ENCODE results near the gene ARRB1. TPM values are rescaled to one million over a fixed set of nuclear protein-coding genes. Genes with fewer than 3 reads are reported as not detected.

ARRB1 gene
- total RNA-seq, 1 experiment from 2014 or later: 24.2 TPM

GRCh38 chr11:75320643-75321042 lies 30.8 kb downstream of the ARRB1 start:
- Histone ChIP-seq H3K79me2 (ENCODE audit: insufficient read depth, low read length) (peaks cover 4% of the 10 kb centered on the region; the same call in 1 of the 2 replicates), H3K9ac (ENCODE audit: low read length) (no peak overlapping the region), H3K36me3 (ENCODE audit: control insufficient read depth in 1 of 2, insufficient read depth in 2 of 2, low read length in 2 of 2) (no peaks in the 10 kb centered on the region), H3K27me3 (ENCODE audit: insufficient read depth, low read length) (no peaks in the 10 kb centered on the region), H3K9me2 (ENCODE audit: insufficient read depth) (no peaks in the 10 kb centered on the region), H3K27ac (ENCODE audit: low read depth, low read length) (no peak overlapping the region), H3K4me2 (ENCODE audit: low read length) (no peak overlapping the region), H3K4me1 (ENCODE audit: control insufficient read depth in 1 of 2, insufficient read depth in 2 of 2, low read length in 2 of 2) (peaks cover 8 to 25% of the 10 kb centered on the region in 2 experiments), H2AFZ (ENCODE audit: low read depth, low read length, poor library complexity, severe bottlenecking) (no peak overlapping the region), H3K4me3 (replicated peaks in 1 of 2; ENCODE audit: low read depth in 1 of 2, low read length in 2 of 2) (no peak overlapping the region), H3K9me3 (ENCODE audit: control insufficient read depth in 1 of 2, insufficient read depth in 1 of 2, low read depth in 1 of 2, low read length in 2 of 2) (no peaks in the 10 kb centered on the region), H4K20me1 (ENCODE audit: insufficient read depth) (no peaks in the 10 kb centered on the region)
- POLR2A ChIA-PET: no interaction called here
- intact Hi-C loops (cut with micrococcal nuclease): no loop called here
- RAD21 ChIA-PET (ENCODE audit: low non-redundant PET in 1 of 2, low total read pairs in 2 of 2, uncharacterized antibody in 2 of 2, unreplicated experiment in 2 of 2): no interaction called here
- DNase-seq (ENCODE audit: low read depth, low spot score) (no peak), ATAC-seq (no peak)
- CTCF ChIA-PET: no interaction called here
- BruUV-seq (replicated peaks): no TSS peak
- no peak for TF ChIP-seq EZH2 (IDR thresholded peaks at IDR 0.05)
- no peak for TF ChIP-seq SIN3A (IDR thresholded peaks at IDR 0.05; ENCODE audit: low read depth)
- TF ChIP-seq CBX3 (IDR thresholded peaks at IDR 0.05; ENCODE audit: low read depth): no peak
- no peak for TF ChIP-seq TCF7L2 (IDR thresholded peaks at IDR 0.05; ENCODE audit: borderline replicate concordance, extremely low read depth, insufficient read depth, insufficient read length)
- no peak for TF ChIP-seq YY1 (IDR thresholded peaks at IDR 0.05; ENCODE audit: extremely low read depth, insufficient replicate concordance, low read depth, low read length)

GRCh38 chr11:75320046-75320618 lies 31.3 kb downstream of the ARRB1 start:
- no peak for DNase-seq (ENCODE audit: low read depth, low spot score)
- peaks cover 3 to 20% of the 10 kb centered on the region in 2 experiments for H3K4me1 ChIP-seq (ENCODE audit: control insufficient read depth in 1 of 2, insufficient read depth in 2 of 2, low read length in 2 of 2)
- H3K9me3 ChIP-seq (ENCODE audit: control insufficient read depth in 1 of 2, insufficient read depth in 1 of 2, low read depth in 1 of 2, low read length in 2 of 2): no peaks in the 10 kb centered on the region
- BruUV-seq (replicated peaks): no TSS peak
- POLR2A ChIA-PET: no interaction called here
- H3K9ac ChIP-seq (ENCODE audit: low read length): no peak overlapping the region
- H2AFZ ChIP-seq (ENCODE audit: low read depth, low read length, poor library complexity, severe bottlenecking): no peak overlapping the region
- intact Hi-C loops (cut with micrococcal nuclease): no loop called here
- CTCF ChIA-PET: no interaction called here
- peaks cover 4% of the 10 kb centered on the region; the same call in 1 of the 2 replicates for H3K79me2 ChIP-seq (ENCODE audit: insufficient read depth, low read length)
- ATAC-seq: no peak
- H3K4me3 ChIP-seq (replicated peaks in 1 of 2; ENCODE audit: low read depth in 1 of 2, low read length in 2 of 2): no peak overlapping the region
- no peak overlapping the region for H3K27ac ChIP-seq (ENCODE audit: low read depth, low read length)
- no peaks in the 10 kb centered on the region for H4K20me1 ChIP-seq (ENCODE audit: insufficient read depth)
- H3K36me3 ChIP-seq (ENCODE audit: control insufficient read depth in 1 of 2, insufficient read depth in 2 of 2, low read length in 2 of 2): no peaks in the 10 kb centered on the region
- no peaks in the 10 kb centered on the region for H3K9me2 ChIP-seq (ENCODE audit: insufficient read depth)
- no peaks in the 10 kb centered on the region for H3K27me3 ChIP-seq (ENCODE audit: insufficient read depth, low read length)
- RAD21 ChIA-PET (ENCODE audit: low non-redundant PET in 1 of 2, low total read pairs in 2 of 2, uncharacterized antibody in 2 of 2, unreplicated experiment in 2 of 2): no interaction called here
- no peak overlapping the region for H3K4me2 ChIP-seq (ENCODE audit: low read length)
- no peak for TF ChIP-seq FOSL1 (IDR thresholded peaks at IDR 0.05; ENCODE audit: low read depth)
- TF ChIP-seq YY1 (IDR thresholded peaks at IDR 0.05; ENCODE audit: extremely low read depth, insufficient replicate concordance, low read depth, low read length): no peak
- TF ChIP-seq SRF (IDR thresholded peaks at IDR 0.05; ENCODE audit: low read depth): no peak
- no peak for TF ChIP-seq REST (IDR thresholded peaks at IDR 0.05; ENCODE audit: low read depth)
- TF ChIP-seq POLR2A (IDR thresholded peaks at IDR 0.05; ENCODE audit: borderline replicate concordance, extremely low read depth, insufficient read depth, insufficient read length): no peak
- no peak for TF ChIP-seq CEBPB (IDR thresholded peaks at IDR 0.05; ENCODE audit: low read depth)
- no peak for TF ChIP-seq JUND (IDR thresholded peaks at IDR 0.05)
- TF ChIP-seq EZH2phosphoT487 (IDR thresholded peaks at IDR 0.05; ENCODE audit: borderline replicate concordance): no peak
- TF ChIP-seq ZBTB33 (IDR thresholded peaks at IDR 0.05; ENCODE audit: extremely low read depth, insufficient replicate concordance, low read length): no peak
- no peak for TF ChIP-seq CBX3 (IDR thresholded peaks at IDR 0.05; ENCODE audit: low read depth)
- no peak for TF ChIP-seq POLR2AphosphoS5 (IDR thresholded peaks at IDR 0.05; ENCODE audit: low read depth, low read length)
- no peak for TF ChIP-seq EGR1 (IDR thresholded peaks at IDR 0.05; ENCODE audit: low read depth)
- TF ChIP-seq MAX (IDR thresholded peaks at IDR 0.05): no peak
- no peak for TF ChIP-seq EZH2 (IDR thresholded peaks at IDR 0.05)
